GM04504 (cell line): Measurements from ENCODE around the gene AKR1C2.
"Not testable (repeated sequence)": the region's sequence is repeated elsewhere in the genome, so short reads cannot be mapped to it uniquely, and the experiment has no call there.

ENCODE experiments used
- DNase-seq: peaks from one replicate; pipeline ENCODE4 v3.0.0-alpha.2; 2012; ENCODE audit warnings: low read depth

The AKR1C2 gene

GRCh38 chr10:4988000-4988641 is 15.5 kb downstream of the AKR1C2 start:
- not testable (repeated sequence) for DNase-seq

- DNase-seq = no peak
These were observed 18.6 kb downstream of the AKR1C2 start for GRCh38 chr10:4984971-4985594.

- no peak for DNase-seq
These were observed 19.4 kb downstream of the AKR1C2 start for GRCh38 chr10:4984223-4984622.

- DNase-seq = no peak
These were observed 19.9 kb downstream of the AKR1C2 start for GRCh38 chr10:4983615-4984216.

GRCh38 chr10:4982764-4983226 is 20.9 kb downstream of the AKR1C2 start:
- no peak for DNase-seq

GRCh38 chr10:4981722-4982471 is 21.8 kb downstream of the AKR1C2 start:
- DNase-seq = no peak

GRCh38 chr10:4980793-4981192 is 22.9 kb downstream of the AKR1C2 start:
- DNase-seq = no peak

- DNase-seq = no peak
These were observed 24.8 kb downstream of the AKR1C2 start for GRCh38 chr10:4978870-4979269.

GRCh38 chr10:4977025-4977424 is 26.6 kb downstream of the AKR1C2 start:
- no peak for DNase-seq

- not testable (repeated sequence) for DNase-seq
These were observed 29.3 kb downstream of the AKR1C2 start for GRCh38 chr10:4974400-4974799.

GRCh38 chr10:4973294-4973693 is 30.4 kb downstream of the AKR1C2 start:
- DNase-seq = not testable (repeated sequence)

- not testable (repeated sequence) for DNase-seq
These were observed 31.1 kb downstream of the AKR1C2 start for GRCh38 chr10:4972369-4973142.

- DNase-seq = not testable (repeated sequence)
These were observed 33.3 kb downstream of the AKR1C2 start for GRCh38 chr10:4970362-4970761.

GRCh38 chr10:4969289-4969688 is 34.4 kb downstream of the AKR1C2 start:
- DNase-seq = not testable (repeated sequence)

- DNase-seq = not testable (repeated sequence)
These were observed 36.5 kb downstream of the AKR1C2 start for GRCh38 chr10:4967189-4967588.

GRCh38 chr10:4965763-4966162 is 37.9 kb downstream of the AKR1C2 start:
- not testable (repeated sequence) for DNase-seq

- DNase-seq = not testable (repeated sequence)
These were observed 39.9 kb downstream of the AKR1C2 start for GRCh38 chr10:4963815-4964154.

GRCh38 chr10:4962876-4963814 is 40.5 kb downstream of the AKR1C2 start, which contains the start of gene AKR1C1:
Gene AKR1C1 (plus strand): TSS chr10:4963415. CDS start chr10:4963445, 30 bp downstream.
- DNase-seq = not testable (repeated sequence)

GRCh38 chr10:4962308-4962707 is 41.3 kb downstream of the AKR1C2 start:
- DNase-seq = not testable (repeated sequence)

- DNase-seq = not testable (repeated sequence)
These were observed 42.1 kb downstream of the AKR1C2 start for GRCh38 chr10:4961558-4961957.
